Activated CD4-positive, alpha-beta T cell treated with anti-CD3 and anti-CD28 coated beads for 36 hours (primary cell): Measurements from ENCODE around the gene LRRC8D. TPM values are rescaled to one million over a fixed set of nuclear protein-coding genes. Genes with fewer than 3 reads are reported as not detected.

Experiments
- ATAC-seq: fragments of 200-7000 bp; cut with Tn5 transposase; one replicate; pipeline ENCODE4 v1.10.0; 2021; ENCODE audit warnings: mild to moderate bottlenecking, moderate library complexity
- CTCF ChIA-PET: fragments of 350-600 bp; sonication (Branson Sonifier 250); formaldehyde crosslinking; loops from one replicate; lab custom pipeline; 2021; ENCODE audit warnings: antibody characterized with exemption; lab: Charles Lee
- POLR2A ChIA-PET: fragments of 350-600 bp; sonication (Branson Sonifier 250); formaldehyde crosslinking; loops from one replicate; lab custom pipeline; 2021; ENCODE audit warnings: antibody characterized with exemption, inconsistent platforms; lab: Charles Lee
- DNase-seq: peaks from one replicate; pipeline ENCODE4 v3.0.0-alpha.2; 2020
- H3K27ac Mint-ChIP-seq: one replicate; pipeline ENCODE4 v1.8.0; 2021; ENCODE audit warnings: mixed read lengths
- H3K27me3 Mint-ChIP-seq: one replicate; pipeline ENCODE4 v1.8.0; 2021; ENCODE audit warnings: mixed read lengths
- H3K36me3 Mint-ChIP-seq: one replicate; pipeline ENCODE4 v1.8.0; 2021; ENCODE audit warnings: low read depth, mixed read lengths
- H3K4me1 Mint-ChIP-seq: one replicate; pipeline ENCODE4 v1.8.0; 2021; ENCODE audit warnings: mixed read lengths
- H3K4me3 Mint-ChIP-seq: one replicate; pipeline ENCODE4 v1.8.0; 2021; ENCODE audit warnings: mild to moderate bottlenecking, moderate library complexity, mixed read lengths
- H3K9me3 Mint-ChIP-seq: one replicate; pipeline ENCODE4 v1.8.0; 2021; ENCODE audit warnings: low read depth, mixed read lengths
- intact Hi-C, 2 experiments: fragments of 100-400 bp; cut with DNase I in 1 of 2; cut with micrococcal nuclease in 1 of 2; formaldehyde crosslinking; loops; one replicate each; pipeline versions ENCODE4 v1.14.2 to v1.15.1; 2022 to 2024; cut with DNase I, micrococcal nuclease
- total RNA-seq, 2 experiments: library from RNA; stranded (reverse); gene quantifications; one replicate each; pipeline ENCODE4 v1.2.3, GENCODE V29; 2021

The LRRC8D gene
- total RNA-seq, 2 experiments from 2014 or later = 24.3 to 30.0 TPM

DNA sequence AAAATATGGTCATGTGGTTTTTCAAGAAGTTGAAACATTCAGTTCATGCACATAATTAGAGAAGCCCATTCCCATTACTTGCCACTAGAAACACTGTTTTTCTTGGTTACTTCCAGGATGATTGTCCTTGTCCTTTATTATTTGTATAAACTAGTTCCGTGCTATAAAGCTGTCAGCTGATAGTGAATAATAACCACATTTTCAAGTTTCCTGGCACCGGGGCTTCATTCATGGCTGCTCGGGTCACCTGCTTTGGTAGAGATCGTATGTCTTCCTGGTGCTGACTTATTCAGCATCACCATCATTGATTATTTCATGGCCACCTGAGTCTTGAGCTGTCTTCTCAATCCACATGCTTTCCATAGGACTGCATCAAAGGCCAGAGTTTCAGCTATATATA, 111.1 kb downstream of the LRRC8D start:
- intact Hi-C loops = no loop called here
- no peak overlapping the region for H3K27ac Mint-ChIP-seq
- CTCF ChIA-PET = no interaction called here
- peaks cover 21% of the 10 kb centered on the region for H3K4me1 Mint-ChIP-seq
- ATAC-seq (no peak), DNase-seq (no peak)
- H3K36me3 Mint-ChIP-seq = peaks cover 47% of the 10 kb centered on the region
- POLR2A ChIA-PET = no interaction called here
- no peak overlapping the region for H3K4me3 Mint-ChIP-seq
- H3K27me3 Mint-ChIP-seq = no peaks in the 10 kb centered on the region
- no peaks in the 10 kb centered on the region for H3K9me3 Mint-ChIP-seq

DNA sequence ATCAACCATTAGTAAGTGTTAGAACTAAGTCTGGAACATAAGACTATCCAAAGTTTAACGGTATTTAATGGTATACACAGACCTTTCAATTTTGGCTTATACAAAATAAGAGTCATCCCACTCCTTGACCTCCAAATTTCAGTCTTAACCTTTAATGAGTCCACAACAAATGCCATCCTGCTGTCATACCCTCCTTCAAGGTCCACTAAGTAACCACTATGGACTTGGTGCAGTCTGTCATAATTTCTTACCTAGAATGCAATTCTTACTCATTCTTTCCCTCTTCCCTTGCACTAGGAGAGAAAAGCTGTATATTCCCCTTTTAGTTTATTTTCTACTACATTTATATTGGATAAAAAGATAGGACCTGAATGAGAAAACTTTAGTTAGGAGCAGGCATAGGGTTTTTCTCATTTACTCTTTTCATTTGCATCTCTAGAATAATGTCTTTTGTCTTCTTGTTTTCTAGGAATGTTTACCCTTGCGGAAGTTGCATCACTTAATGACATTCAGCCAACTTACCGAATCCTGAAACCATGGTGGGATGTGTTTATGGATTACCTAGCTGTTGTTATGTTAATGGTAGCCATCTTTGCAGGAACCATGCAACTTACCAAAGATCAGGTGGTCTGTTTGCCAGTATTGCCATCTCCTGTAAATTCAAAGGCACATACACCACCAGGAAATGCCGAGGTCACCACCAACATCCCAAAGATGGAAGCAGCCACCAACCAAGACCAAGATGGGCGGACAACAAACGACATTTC, 111.9 kb downstream of the LRRC8D start:
- POLR2A ChIA-PET = no interaction called here
- peaks cover 47% of the 10 kb centered on the region for H3K36me3 Mint-ChIP-seq

DNA sequence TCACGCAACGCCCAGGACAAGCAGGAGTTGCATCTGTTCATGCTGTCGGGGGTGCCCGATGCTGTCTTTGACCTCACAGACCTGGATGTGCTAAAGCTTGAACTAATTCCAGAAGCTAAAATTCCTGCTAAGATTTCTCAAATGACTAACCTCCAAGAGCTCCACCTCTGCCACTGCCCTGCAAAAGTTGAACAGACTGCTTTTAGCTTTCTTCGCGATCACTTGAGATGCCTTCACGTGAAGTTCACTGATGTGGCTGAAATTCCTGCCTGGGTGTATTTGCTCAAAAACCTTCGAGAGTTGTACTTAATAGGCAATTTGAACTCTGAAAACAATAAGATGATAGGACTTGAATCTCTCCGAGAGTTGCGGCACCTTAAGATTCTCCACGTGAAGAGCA, 113.6 kb downstream of the LRRC8D start:
- DNase-seq (no peak), ATAC-seq (no peak)
- Mint-ChIP-seq H3K4me3 (no peak overlapping the region), H3K4me1 (peaks cover 20% of the 10 kb centered on the region), H3K36me3 (peaks cover 43% of the 10 kb centered on the region), H3K27ac (no peak overlapping the region), H3K9me3 (no peaks in the 10 kb centered on the region), H3K27me3 (no peaks in the 10 kb centered on the region)
- intact Hi-C loops = no loop called here
- ChIA-PET CTCF (interaction anchor here (0.9 kb wide), 1 partner anchor 9 kb away, joined by 3 read pairs; no protein-coding TSS in a partner anchor), POLR2A (no interaction called here)

More for the DNA sequence above, 111.9 kb downstream of the LRRC8D start:
- no peak for ATAC-seq
- Mint-ChIP-seq H3K27ac (no peak overlapping the region), H3K27me3 (no peaks in the 10 kb centered on the region), H3K9me3 (no peaks in the 10 kb centered on the region), H3K4me1 (peaks cover 21% of the 10 kb centered on the region), H3K4me3 (no peak overlapping the region)
- no peak for DNase-seq
- CTCF ChIA-PET = interaction anchor here (0.7 kb wide), 1 partner anchor 364 kb away, joined by 3 read pairs; no protein-coding TSS in a partner anchor
- intact Hi-C loops = no loop called here

DNA sequence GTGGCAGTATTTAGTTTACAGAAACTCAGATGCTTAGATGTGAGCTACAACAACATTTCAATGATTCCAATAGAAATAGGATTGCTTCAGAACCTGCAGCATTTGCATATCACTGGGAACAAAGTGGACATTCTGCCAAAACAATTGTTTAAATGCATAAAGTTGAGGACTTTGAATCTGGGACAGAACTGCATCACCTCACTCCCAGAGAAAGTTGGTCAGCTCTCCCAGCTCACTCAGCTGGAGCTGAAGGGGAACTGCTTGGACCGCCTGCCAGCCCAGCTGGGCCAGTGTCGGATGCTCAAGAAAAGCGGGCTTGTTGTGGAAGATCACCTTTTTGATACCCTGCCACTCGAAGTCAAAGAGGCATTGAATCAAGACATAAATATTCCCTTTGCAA, 114.4 kb downstream of the LRRC8D start:
- Mint-ChIP-seq H3K36me3 (peaks cover 44% of the 10 kb centered on the region), H3K4me3 (no peak overlapping the region), H3K4me1 (peaks cover 13% of the 10 kb centered on the region), H3K27me3 (no peaks in the 10 kb centered on the region), H3K9me3 (no peaks in the 10 kb centered on the region), H3K27ac (no peak overlapping the region)
- no peak for DNase-seq
- ATAC-seq = no peak
- ChIA-PET CTCF (no interaction called here), POLR2A (no interaction called here)
- intact Hi-C loops = no loop called here

DNA sequence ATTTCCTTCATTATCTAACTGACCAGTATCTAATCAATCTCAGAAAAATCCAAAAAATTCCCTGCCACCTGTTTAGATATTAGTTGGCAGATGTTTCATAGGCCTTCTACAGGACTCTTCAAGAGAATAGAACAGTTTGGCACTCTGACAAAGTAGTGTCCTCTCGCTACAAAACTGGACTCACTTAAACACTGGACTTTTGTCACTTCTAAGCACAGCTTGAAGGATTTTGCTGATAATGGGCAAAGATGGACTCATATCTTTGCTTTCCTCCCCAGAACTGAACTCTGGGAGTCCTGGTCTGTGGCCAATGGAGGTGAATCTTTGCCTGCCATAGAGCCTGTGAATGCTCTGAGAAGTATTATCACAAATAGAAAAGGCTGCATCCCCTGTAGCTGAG, 115.9 kb downstream of the LRRC8D start:
- Mint-ChIP-seq H3K4me3 (no peak overlapping the region), H3K4me1 (peaks cover 8% of the 10 kb centered on the region), H3K27ac (no peak overlapping the region), H3K36me3 (peaks cover 39% of the 10 kb centered on the region), H3K27me3 (no peaks in the 10 kb centered on the region), H3K9me3 (no peaks in the 10 kb centered on the region)
- intact Hi-C loops = no loop called here
- ChIA-PET POLR2A (no interaction called here), CTCF (interaction anchor here (1.1 kb wide), 1 partner anchor 132 kb away, joined by 3 read pairs; no protein-coding TSS in a partner anchor)
- ATAC-seq (no peak), DNase-seq (no peak)

DNA sequence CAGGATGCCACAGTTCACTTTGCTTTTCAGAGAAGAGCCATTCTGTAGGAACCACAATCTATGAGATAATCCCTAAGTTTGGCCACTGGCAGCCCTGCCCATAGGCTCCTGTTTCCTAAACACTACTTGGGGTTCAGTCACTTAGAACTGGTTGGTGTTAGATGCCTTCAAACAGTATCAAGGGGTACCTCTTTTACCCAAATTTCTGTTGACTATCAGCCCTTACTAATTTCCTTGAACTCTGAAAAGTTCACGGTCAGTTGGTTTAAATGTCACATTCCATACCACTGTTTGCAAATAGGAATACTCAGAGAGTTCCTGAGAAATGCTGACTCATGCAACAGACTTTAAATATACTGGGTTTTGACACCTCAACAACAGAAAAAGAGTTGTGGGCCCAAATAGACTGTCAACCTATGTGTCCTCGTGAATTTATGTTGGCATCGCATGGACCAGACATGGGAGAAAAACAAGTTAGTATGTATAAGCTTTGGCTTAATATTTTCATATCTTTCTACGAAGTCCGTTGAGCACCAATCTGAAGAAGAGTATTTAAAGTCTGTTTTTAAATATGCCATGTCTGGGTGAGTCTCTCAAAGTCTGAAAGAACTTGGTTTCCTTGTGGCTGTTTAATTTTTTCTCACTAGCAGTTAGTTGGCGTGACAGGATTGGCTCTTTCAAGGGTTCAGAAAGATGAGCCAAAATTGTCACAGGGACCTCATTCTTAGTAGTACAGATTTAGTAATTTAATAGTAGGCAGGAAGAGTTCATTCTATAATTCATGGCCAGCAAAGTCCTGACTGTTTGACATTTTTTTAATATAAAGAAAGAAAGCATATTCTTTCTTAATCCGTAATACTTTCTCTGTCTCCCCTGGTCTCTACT, 117.6 kb downstream of the LRRC8D start:
- no peak for DNase-seq
- intact Hi-C loops = no loop called here
- ChIA-PET CTCF (interaction anchor here (0.6 kb wide), 1 partner anchor 49 kb away, joined by 3 read pairs; no protein-coding TSS in a partner anchor), POLR2A (no interaction called here)
- Mint-ChIP-seq H3K36me3 (peaks cover 25% of the 10 kb centered on the region), H3K9me3 (no peaks in the 10 kb centered on the region), H3K4me3 (no peak overlapping the region), H3K4me1 (peaks cover 8% of the 10 kb centered on the region), H3K27me3 (no peaks in the 10 kb centered on the region), H3K27ac (no peak overlapping the region)
- ATAC-seq = no peak

DNA sequence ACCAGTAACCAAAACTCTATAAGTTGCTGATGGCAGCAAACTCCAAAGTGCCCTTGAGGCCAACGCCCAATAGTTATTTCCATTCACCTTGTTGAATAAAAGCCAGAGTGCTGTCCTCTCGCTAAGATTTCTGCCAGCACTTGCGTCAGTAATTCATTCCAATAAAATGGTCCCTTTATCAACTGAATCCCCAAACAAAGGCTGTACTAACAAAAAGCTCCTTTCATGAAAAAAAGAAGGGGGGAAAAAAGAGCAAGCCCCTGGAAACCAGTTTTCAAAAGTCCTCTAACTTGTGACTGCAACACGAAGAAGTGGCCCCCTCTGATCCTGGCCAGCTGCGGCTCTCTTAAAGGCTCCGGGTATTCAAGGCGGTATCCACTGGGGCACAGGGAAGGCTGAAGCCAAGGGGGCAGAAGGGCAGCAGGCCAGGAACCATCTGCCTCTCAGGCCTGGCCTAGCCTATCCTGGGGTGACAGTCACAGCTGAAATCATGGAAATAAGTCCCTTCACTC, 118.3 kb downstream of the LRRC8D start:
- no peak for ATAC-seq
- Mint-ChIP-seq H3K4me1 (peaks cover 8% of the 10 kb centered on the region), H3K4me3 (no peak overlapping the region), H3K27ac (no peak overlapping the region), H3K36me3 (peaks cover 18% of the 10 kb centered on the region), H3K27me3 (no peaks in the 10 kb centered on the region), H3K9me3 (no peaks in the 10 kb centered on the region)
- POLR2A ChIA-PET = no interaction called here
- intact Hi-C loops = no loop called here
- CTCF ChIA-PET = interaction anchor here (0.6 kb wide), 2 partner anchors 48 to 1305 kb away, joined by 3 read pairs; no protein-coding TSS in a partner anchor
- DNase-seq = no peak

DNA sequence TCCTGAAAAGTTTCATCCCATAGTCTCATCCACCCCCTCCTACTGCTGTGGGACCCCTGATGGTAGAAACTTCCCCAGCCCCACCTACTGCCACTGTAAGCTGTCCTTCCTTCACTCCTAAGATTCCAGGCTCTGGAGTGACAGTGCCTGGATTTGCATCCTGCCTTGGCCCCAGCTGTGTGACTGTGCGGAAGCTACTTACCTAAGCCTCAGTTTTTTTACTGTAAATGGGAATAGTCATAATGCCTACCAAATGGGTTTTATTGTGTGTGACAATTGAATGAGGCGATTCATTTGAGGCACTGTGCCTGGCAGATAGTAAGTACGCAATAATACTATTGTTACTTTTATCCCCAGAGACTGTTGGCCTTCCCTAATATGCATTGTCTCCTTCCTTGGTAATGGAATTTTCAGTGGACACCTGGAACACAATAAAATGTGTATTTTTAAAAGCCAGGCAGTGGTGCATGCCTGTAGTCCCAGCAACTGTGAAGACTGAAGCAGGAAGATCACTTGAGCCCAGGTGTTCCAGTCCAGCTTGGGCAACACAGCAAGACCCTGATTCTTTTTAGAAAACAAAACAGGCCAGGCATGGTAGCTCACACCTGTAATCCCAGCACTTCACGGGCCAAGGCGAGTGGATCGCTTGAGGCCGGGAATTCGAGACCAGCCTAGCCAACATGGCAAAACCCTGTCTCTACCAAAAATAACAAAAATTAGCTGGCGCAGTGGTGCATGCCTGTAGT, 119.0 kb downstream of the LRRC8D start:
- DNase-seq = no peak
- Mint-ChIP-seq H3K9me3 (no peaks in the 10 kb centered on the region), H3K4me1 (peaks cover 8% of the 10 kb centered on the region), H3K27ac (no peak overlapping the region), H3K27me3 (no peaks in the 10 kb centered on the region), H3K36me3 (peaks cover 11% of the 10 kb centered on the region), H3K4me3 (no peak overlapping the region)
- POLR2A ChIA-PET = no interaction called here
- intact Hi-C loops = no loop called here
- CTCF ChIA-PET = interaction anchor here (0.6 to 0.7 kb wide), 2 partner anchors 540 to 1305 kb away, joined by 3 to 4 read pairs; no protein-coding TSS in a partner anchor
- no peak for ATAC-seq

DNA sequence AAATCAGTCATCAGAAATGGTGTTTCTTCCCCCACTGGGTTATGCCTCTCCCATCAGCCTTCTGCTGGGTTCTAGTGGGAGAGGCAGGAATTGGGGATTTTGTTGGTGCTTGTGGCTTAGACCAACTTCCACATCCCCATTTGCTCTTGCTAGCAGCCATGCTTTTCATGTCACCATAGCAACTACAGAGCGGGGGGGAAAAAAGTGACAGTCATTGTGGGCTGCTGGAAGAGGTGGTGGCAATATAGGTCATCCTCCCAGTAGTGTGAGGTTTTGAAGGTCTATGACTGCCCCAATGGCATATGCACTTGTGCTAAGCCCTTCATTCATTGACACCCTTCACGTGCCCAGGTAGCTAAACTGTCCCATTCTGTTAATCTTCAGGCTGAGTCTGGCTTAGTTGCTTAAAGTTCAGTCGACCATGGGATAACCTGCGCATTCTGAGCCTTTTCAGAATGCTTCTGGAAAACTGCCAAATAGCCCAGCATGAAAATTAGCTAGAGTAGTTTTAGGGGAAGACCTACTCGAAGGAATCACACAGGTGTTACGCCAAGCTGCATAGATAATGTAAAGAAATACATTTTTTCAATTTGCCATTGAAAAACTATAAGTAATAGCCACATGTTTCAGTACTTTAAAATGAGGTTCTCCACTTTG, 120.4 kb downstream of the LRRC8D start:
- peaks cover 12% of the 10 kb centered on the region for H3K4me1 Mint-ChIP-seq
- no peak overlapping the region for H3K4me3 Mint-ChIP-seq
- no peak overlapping the region for H3K27ac Mint-ChIP-seq
- ATAC-seq = no peak
- DNase-seq = no peak
- POLR2A ChIA-PET = no interaction called here
- CTCF ChIA-PET = no interaction called here
- intact Hi-C loops = no loop called here
- H3K9me3 Mint-ChIP-seq = no peaks in the 10 kb centered on the region
- H3K27me3 Mint-ChIP-seq = no peaks in the 10 kb centered on the region
- peaks cover 3% of the 10 kb centered on the region for H3K36me3 Mint-ChIP-seq

DNA sequence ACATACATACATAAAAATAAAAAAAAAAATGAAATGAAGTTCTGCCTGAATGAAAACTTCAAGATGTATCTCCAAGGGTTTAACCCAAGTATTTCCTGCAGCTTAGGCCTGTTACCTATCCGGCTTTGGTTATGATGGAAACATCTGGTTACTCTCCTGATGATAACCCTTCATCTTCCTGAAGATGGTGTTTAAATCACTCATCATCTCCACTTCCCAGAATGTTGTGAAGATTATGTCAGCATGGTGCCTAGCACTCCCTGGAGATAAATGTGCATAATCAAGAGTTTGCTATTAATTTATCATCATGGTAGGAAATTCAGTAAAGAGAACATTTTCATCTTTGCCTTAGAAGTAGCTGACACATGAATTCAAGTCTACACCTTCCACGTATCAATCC, 121.2 kb downstream of the LRRC8D start:
- Mint-ChIP-seq H3K9me3 (no peaks in the 10 kb centered on the region), H3K27ac (no peak overlapping the region), H3K27me3 (no peaks in the 10 kb centered on the region), H3K36me3 (peaks cover 3% of the 10 kb centered on the region), H3K4me3 (no peak overlapping the region), H3K4me1 (peaks cover 14% of the 10 kb centered on the region)
- CTCF ChIA-PET = no interaction called here
- ATAC-seq (no peak), DNase-seq (no peak)
- intact Hi-C loops = no loop called here
- POLR2A ChIA-PET = no interaction called here
